Activated naive CD4-positive, alpha-beta T cell treated with anti-CD3 and anti-CD28 coated beads for 36 hours (primary cell): Measurements from ENCODE around the gene OTULIN. TPM values are rescaled to one million over a fixed set of nuclear protein-coding genes. Genes with fewer than 3 reads are reported as not detected.

Experiments
- CTCF ChIA-PET: fragments of 350-600 bp; sonication (Branson Sonifier 250); formaldehyde crosslinking; loops from one replicate; lab custom pipeline; 2021; ENCODE audit warnings: antibody characterized with exemption; lab: Charles Lee
- DNase-seq: peaks from one replicate; pipeline ENCODE4 v3.0.0-alpha.2; 2020
- H3K27ac Mint-ChIP-seq: one replicate; pipeline ENCODE4 v1.8.0; 2021; ENCODE audit warnings: mild to moderate bottlenecking, mixed read lengths
- H3K27me3 Mint-ChIP-seq: one replicate; pipeline ENCODE4 v1.8.0; 2021; ENCODE audit warnings: low read depth, mixed read lengths
- H3K36me3 Mint-ChIP-seq: one replicate; pipeline ENCODE4 v1.8.0; 2021; ENCODE audit warnings: low read depth, mixed read lengths
- H3K4me1 Mint-ChIP-seq: one replicate; pipeline ENCODE4 v1.8.0; 2021; ENCODE audit warnings: low read depth, mixed read lengths
- H3K4me3 Mint-ChIP-seq: one replicate; pipeline ENCODE4 v1.8.0; 2021; ENCODE audit warnings: mild to moderate bottlenecking, moderate library complexity, mixed read lengths
- H3K9me3 Mint-ChIP-seq: one replicate; pipeline ENCODE4 v1.8.0; 2021; ENCODE audit warnings: mixed read lengths
- intact Hi-C: fragments of 100-400 bp; cut with micrococcal nuclease; formaldehyde crosslinking; loops from one replicate; pipeline ENCODE4 v1.15.1; 2023
- total RNA-seq, 2 experiments: library from RNA; stranded (reverse); gene quantifications; one replicate each; pipeline ENCODE4 v1.2.3, GENCODE V29; 2021

The OTULIN gene
- total RNA-seq, 2 experiments from 2014 or later = 46.4 to 48.0 TPM

DNA sequence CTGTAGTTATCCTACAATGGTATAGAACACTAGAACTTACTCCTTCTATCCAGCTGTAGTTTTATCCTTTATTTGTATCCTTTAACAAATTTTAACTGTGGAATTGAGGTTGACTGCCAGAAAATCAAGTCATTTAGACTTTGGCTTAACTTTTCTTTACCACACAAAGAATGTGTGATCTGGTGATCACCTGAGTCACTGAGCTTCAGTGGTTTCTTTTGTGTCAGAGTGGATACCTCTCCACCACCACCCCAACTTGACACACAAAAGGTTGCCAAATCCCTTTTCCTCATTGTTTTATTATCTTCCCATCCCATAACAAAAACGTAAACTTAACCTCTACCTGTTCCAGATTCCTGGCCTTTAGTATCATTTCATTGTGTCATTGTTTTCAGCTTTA lies 5.5 kb downstream of the OTULIN start:
- Mint-ChIP-seq H3K4me3 (no peak overlapping the region), H3K9me3 (no peaks in the 10 kb centered on the region), H3K36me3 (peaks cover 43% of the 10 kb centered on the region), H3K27me3 (no peaks in the 10 kb centered on the region), H3K4me1 (peaks cover 79% of the 10 kb centered on the region), H3K27ac (peak overlapping the region; percentile 70)
- CTCF ChIA-PET = interaction anchor here (0.6 to 1.7 kb wide), 5 partner anchors 10 to 323 kb away, joined by 3 to 10 read pairs (median 3); no protein-coding TSS in a partner anchor
- intact Hi-C loops = loop anchor here (1.0 to 10.0 kb wide), 3 partner anchors 323 to 1955 kb away; partner anchors contain the start of gene ZNF622
- peak; percentile 31 for DNase-seq

- Mint-ChIP-seq H3K36me3 (peaks cover 46% of the 10 kb centered on the region), H3K4me1 (peaks cover 88% of the 10 kb centered on the region), H3K4me3 (peak overlapping the region; percentile 60), H3K27me3 (no peaks in the 10 kb centered on the region), H3K9me3 (no peaks in the 10 kb centered on the region), H3K27ac (peak overlapping the region; percentile 93)
- DNase-seq = no peak
- CTCF ChIA-PET = interaction anchor here (0.7 to 2.7 kb wide), 5 partner anchors 12 to 56 kb away, joined by 3 to 13 read pairs (median 3); no protein-coding TSS in a partner anchor
- intact Hi-C loops = loop anchor here (1.0 kb wide), 2 partner anchors 8 to 138 kb away; no protein-coding TSS in a partner anchor
Observed at GRCh38 chr5:14671414-14671813, 6.9 kb downstream of the OTULIN start.

GRCh38 chr5:14672082-14672481 lies 7.6 kb downstream of the OTULIN start:
- Mint-ChIP-seq H3K4me1 (peaks cover 86% of the 10 kb centered on the region), H3K9me3 (no peaks in the 10 kb centered on the region), H3K27me3 (no peaks in the 10 kb centered on the region), H3K36me3 (peaks cover 40% of the 10 kb centered on the region), H3K4me3 (no peak overlapping the region), H3K27ac (peak overlapping the region; percentile 93)
- intact Hi-C loops = no loop called here
- CTCF ChIA-PET = interaction anchor here (0.7 to 2.7 kb wide), 7 partner anchors 11 to 333 kb away, joined by 3 to 13 read pairs (median 3); no protein-coding TSS in a partner anchor
- DNase-seq = no peak

DNA sequence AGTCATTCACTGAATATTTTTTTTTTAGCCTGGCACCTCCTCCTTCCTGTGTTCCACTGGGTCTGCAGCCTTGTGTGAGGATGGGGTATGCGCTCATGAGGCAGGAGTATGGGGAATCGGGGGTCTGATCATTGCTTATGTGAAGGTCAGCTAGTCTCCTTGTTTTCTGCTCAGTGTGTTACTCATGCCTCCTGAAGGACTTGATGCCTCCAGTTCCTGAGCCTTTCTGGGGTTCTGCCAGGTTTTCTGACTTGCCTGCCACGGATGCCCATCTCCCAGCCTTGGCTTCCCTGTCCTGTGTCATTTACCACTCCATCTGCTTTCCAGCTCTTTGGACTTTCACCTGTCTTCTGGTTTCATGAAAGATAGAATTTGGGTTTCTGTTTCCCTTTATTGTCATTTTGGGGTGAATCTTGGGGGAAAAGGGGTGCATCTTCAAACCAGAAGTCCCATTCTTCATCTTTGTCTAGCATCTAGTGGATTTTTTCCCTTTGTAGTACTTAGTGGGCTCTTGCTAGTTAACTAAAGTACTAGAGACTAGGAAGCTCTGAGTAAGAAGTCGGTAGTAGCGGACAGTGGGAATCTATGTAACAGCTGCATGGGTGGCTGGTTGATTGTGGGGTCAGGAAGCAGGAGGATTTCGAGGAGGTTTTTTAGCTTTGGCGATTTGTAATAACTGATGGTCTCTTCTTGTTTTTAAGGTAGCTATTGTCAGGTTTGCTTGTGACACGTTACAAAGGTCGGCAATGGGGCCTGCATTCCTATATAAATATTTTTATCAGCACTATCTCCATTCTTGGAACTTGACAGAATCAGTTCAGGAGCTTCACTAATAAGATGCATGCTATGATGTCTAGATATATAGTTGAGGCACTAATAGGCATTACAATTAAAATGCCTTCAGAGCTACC lies 8.2 kb downstream of the OTULIN start:
- Mint-ChIP-seq H3K4me1 (peaks cover 82% of the 10 kb centered on the region), H3K36me3 (peaks cover 40% of the 10 kb centered on the region), H3K27me3 (no peaks in the 10 kb centered on the region), H3K9me3 (no peaks in the 10 kb centered on the region), H3K4me3 (no peak overlapping the region), H3K27ac (peak overlapping the region; percentile 93)
- CTCF ChIA-PET = interaction anchor here (0.7 to 2.7 kb wide), 5 partner anchors 10 to 332 kb away, joined by 3 to 13 read pairs (median 3); no protein-coding TSS in a partner anchor
- no peak for DNase-seq
- intact Hi-C loops = no loop called here

DNA sequence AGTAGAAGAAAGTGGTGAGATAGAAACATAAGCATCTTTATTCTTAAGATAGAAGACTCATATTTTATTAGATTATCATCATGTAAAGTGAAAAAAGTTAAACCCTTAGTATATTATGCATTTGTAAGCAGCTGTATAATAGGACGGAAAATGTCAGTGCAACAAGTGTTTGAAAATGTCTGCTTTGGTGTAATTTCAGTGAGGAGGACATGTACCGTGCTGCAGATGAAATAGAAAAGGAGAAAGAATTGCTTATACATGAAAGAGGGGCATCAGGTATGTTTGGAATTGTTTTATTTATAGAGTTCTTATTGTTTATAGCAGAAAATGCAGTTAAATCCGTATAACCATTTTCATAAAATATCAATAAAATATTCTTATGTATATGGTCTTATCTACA lies 8.9 kb downstream of the OTULIN start:
- Mint-ChIP-seq H3K4me3 (no peak overlapping the region), H3K27me3 (no peaks in the 10 kb centered on the region), H3K9me3 (no peaks in the 10 kb centered on the region), H3K27ac (peak overlapping the region; percentile 7), H3K4me1 (peaks cover 81% of the 10 kb centered on the region), H3K36me3 (peaks cover 39% of the 10 kb centered on the region)
- DNase-seq = no peak
- intact Hi-C loops = no loop called here
- CTCF ChIA-PET = interaction anchor here (2.7 kb wide), 1 partner anchor 12 kb away, joined by 13 read pairs; no protein-coding TSS in a partner anchor

DNA sequence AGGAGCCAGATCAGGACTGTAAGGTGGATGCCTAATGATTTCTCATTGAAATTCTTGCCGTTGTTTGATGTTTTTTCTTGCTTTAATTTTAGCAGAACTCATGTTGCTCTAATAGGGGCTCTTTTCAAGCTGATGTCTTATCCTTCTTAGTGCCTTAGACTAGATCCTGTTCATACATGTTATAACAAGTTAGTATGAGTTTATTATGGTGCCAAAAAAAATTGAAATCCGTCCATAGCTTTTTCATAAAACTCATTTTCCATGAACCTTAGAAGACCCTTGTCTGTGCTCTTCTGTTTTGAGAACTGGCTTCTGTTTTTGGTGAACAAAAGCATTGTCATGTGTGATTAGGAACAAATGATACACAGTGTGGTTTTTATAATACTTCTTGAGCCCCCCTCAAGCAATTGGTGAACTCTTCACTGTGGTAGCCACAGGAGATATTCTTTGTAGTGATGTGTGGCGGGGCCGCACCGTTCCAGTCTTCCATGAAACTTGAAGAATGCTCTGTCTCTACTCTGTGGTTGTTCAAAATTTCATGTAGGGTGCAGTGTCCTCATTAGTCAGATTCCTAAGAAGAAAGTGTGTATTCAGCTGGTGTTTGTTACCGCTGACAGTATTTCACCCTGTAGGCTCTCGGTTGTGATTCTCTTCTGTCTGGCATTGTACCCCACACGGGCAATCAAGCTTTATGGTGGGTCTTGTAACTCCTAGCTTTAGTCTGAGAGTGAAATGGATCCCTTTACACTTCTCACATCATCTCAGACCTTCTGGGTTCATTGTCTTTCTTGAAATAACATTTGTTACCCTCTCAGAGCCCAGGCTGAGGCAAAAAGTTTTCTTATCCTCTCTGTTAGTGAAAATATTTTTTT lies 10.7 kb downstream of the OTULIN start:
- H3K9me3 Mint-ChIP-seq = no peaks in the 10 kb centered on the region
- DNase-seq = no peak
- peak overlapping the region; percentile 82 for H3K27ac Mint-ChIP-seq
- H3K27me3 Mint-ChIP-seq = no peaks in the 10 kb centered on the region
- CTCF ChIA-PET = interaction anchor here (0.6 to 3.5 kb wide), 8 partner anchors 8 to 107 kb away, joined by 3 to 7 read pairs (median 4); no protein-coding TSS in a partner anchor
- H3K4me3 Mint-ChIP-seq = peak overlapping the region; percentile 16
- intact Hi-C loops = loop anchor here (1.0 kb wide), 1 partner anchor 9 kb away; no protein-coding TSS in a partner anchor
- peaks cover 69% of the 10 kb centered on the region for H3K4me1 Mint-ChIP-seq
- peaks cover 40% of the 10 kb centered on the region for H3K36me3 Mint-ChIP-seq

- no peak for DNase-seq
Observed at GRCh38 chr5:14675865-14676300, 11.4 kb downstream of the OTULIN start.

GRCh38 chr5:14676320-14676719 lies 11.8 kb downstream of the OTULIN start:
- H3K36me3 Mint-ChIP-seq = peaks cover 44% of the 10 kb centered on the region
- peak overlapping the region; percentile 16 for H3K4me3 Mint-ChIP-seq
- peak; percentile 23 for DNase-seq
- peak overlapping the region; percentile 82 for H3K27ac Mint-ChIP-seq
- H3K27me3 Mint-ChIP-seq = no peaks in the 10 kb centered on the region
- CTCF ChIA-PET = interaction anchor here (0.8 to 3.5 kb wide), 5 partner anchors 9 to 311 kb away, joined by 3 to 7 read pairs (median 3); no protein-coding TSS in a partner anchor
- H3K4me1 Mint-ChIP-seq = peaks cover 64% of the 10 kb centered on the region
- H3K9me3 Mint-ChIP-seq = no peaks in the 10 kb centered on the region
- intact Hi-C loops = no loop called here

More at GRCh38 chr5:14675865-14676300, 11.4 kb downstream of the OTULIN start:
- H3K4me3 Mint-ChIP-seq = peak overlapping the region; percentile 16
- H3K27me3 Mint-ChIP-seq = no peaks in the 10 kb centered on the region
- CTCF ChIA-PET = interaction anchor here (0.6 to 3.5 kb wide), 5 partner anchors 8 to 107 kb away, joined by 3 to 7 read pairs (median 4); no protein-coding TSS in a partner anchor
- H3K4me1 Mint-ChIP-seq = peaks cover 68% of the 10 kb centered on the region
- peaks cover 44% of the 10 kb centered on the region for H3K36me3 Mint-ChIP-seq
- peak overlapping the region; percentile 82 for H3K27ac Mint-ChIP-seq
- intact Hi-C loops = loop anchor here (1.0 kb wide), 1 partner anchor 10 kb away; no protein-coding TSS in a partner anchor
- H3K9me3 Mint-ChIP-seq = no peaks in the 10 kb centered on the region

- no peak overlapping the region for H3K4me3 Mint-ChIP-seq
- no peaks in the 10 kb centered on the region for H3K9me3 Mint-ChIP-seq
- intact Hi-C loops = no loop called here
- peaks cover 48% of the 10 kb centered on the region for H3K36me3 Mint-ChIP-seq
- H3K27ac Mint-ChIP-seq = peak overlapping the region; percentile 28
- CTCF ChIA-PET = interaction anchor here (0.6 kb wide), 1 partner anchor 1818 kb away, joined by 5 read pairs; no protein-coding TSS in a partner anchor
- DNase-seq = no peak
- H3K27me3 Mint-ChIP-seq = no peaks in the 10 kb centered on the region
- H3K4me1 Mint-ChIP-seq = peaks cover 40% of the 10 kb centered on the region
Observed at GRCh38 chr5:14678773-14679334, 14.3 kb downstream of the OTULIN start.

- DNase-seq = no peak
- intact Hi-C loops = no loop called here
- Mint-ChIP-seq H3K27me3 (no peaks in the 10 kb centered on the region), H3K9me3 (no peaks in the 10 kb centered on the region), H3K4me3 (no peak overlapping the region), H3K4me1 (peaks cover 33% of the 10 kb centered on the region), H3K27ac (peak overlapping the region; percentile 67), H3K36me3 (peaks cover 43% of the 10 kb centered on the region)
- CTCF ChIA-PET = interaction anchor here (0.8 to 0.9 kb wide), 2 partner anchors 10 kb away, joined by 3 read pairs; no protein-coding TSS in a partner anchor
Observed at GRCh38 chr5:14679595-14679994, 15.1 kb downstream of the OTULIN start.

DNA sequence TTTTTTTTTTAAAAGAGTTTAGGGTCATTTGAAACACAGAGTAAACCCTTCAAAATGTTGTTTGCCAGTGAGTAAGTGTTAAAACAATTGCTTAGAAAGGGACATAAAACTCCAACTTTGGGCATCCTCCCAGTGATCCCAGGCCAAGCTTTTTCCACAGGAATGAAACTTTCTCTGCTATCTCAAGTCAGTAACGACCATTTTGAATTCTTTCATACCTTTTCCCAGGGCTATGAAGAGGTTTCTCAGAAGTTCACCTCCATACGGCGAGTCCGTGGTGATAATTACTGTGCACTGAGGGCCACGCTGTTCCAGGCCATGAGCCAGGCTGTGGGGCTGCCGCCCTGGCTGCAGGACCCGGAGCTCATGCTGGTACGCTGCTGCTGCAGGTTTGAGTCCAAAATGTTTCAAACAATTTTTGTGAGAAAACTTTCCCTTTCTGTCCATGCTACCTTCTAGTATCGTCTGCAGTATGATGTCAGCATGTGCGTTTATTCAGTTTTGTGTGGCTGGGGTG lies 16.8 kb downstream of the OTULIN start:
- intact Hi-C loops = no loop called here
- DNase-seq = no peak
- no peak overlapping the region for H3K4me3 Mint-ChIP-seq
- H3K4me1 Mint-ChIP-seq = peaks cover 29% of the 10 kb centered on the region
- CTCF ChIA-PET = no interaction called here
- no peaks in the 10 kb centered on the region for H3K9me3 Mint-ChIP-seq
- peak overlapping the region; percentile 36 for H3K27ac Mint-ChIP-seq
- H3K36me3 Mint-ChIP-seq = peaks cover 37% of the 10 kb centered on the region
- H3K27me3 Mint-ChIP-seq = no peaks in the 10 kb centered on the region
